AG04449 (cell line): ENCODE results near the gene HIBCH.

Experiments used
- CTCF ChIA-PET: fragments of 350-600 bp; formaldehyde crosslinking; extraction: SDS; loops from one replicate; lab custom pipeline; 2021; ENCODE audit warnings: antibody characterized with exemption; lab: Yijun Ruan, JAX
- POLR2A ChIA-PET: fragments of 400-600, 350-600 bp; formaldehyde crosslinking; extraction: SDS; loops from one replicate; lab custom pipeline; 2020; ENCODE audit warnings: antibody characterized with exemption, inconsistent platforms; lab: Yijun Ruan, JAX
- DNase-seq: peaks from one replicate; pipeline ENCODE4 v3.0.0-alpha.2; 2010; ENCODE audit warnings: low read depth, low spot score
- H3K4me3 ChIP-seq: 2 replicates; pipeline ENCODE4 v1.5.1; 2011; ENCODE audit warnings: low read depth, mild to moderate bottlenecking, control low read depth, low read length
- CTCF ChIP-seq: IDR thresholded peaks from one replicate; pipeline ENCODE4 v1.5.1; 2011; ENCODE audit warnings: mild to moderate bottlenecking, moderate library complexity, low read length, control low read depth, inconsistent platforms; ENCODE audit not compliant: insufficient read depth; ENCODE audit errors: missing control alignments

Gene HIBCH

DNA sequence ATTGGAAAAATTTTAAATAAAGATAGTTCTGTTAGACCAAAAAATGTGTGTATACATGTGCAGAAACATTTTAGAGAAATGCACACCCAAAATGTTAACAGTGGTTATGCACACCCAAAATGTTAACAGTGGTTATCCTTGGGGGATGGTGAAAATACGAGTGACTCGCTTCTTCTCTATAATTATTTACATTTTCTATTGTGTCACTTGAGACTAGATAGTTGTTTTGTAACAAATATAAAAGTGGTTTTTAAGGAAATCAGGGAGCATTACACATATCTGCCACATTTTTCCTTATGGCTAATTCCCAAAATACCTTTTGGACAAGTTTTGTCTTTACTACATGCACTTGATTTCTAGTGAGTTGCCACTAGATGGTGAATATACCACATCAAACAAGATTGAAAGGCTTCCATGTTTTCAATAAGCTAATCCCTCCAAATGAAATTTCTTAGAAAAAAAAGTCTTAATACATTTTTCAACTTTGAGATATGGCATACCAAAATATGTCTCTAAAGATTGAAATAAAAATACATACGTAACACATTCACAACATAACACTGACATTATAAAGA, 9.0 kb upstream of the HIBCH start:
- no peak for TF ChIP-seq CTCF
- ChIA-PET POLR2A (no interaction called here), CTCF (interaction anchor here (1.5 to 4.9 kb wide), 3 partner anchors 9 to 184 kb away, joined by 4 to 28 read pairs (median 6); partner anchors contain the start of gene HIBCH)
- no peak for DNase-seq
- H3K4me3 ChIP-seq: no peak overlapping the region

GRCh38 chr2:190327867-190328572, 8.4 kb upstream of the HIBCH start:
- TF ChIP-seq CTCF: no peak
- ChIA-PET CTCF (interaction anchor here (1.5 to 2.2 kb wide), 2 partner anchors 17 to 184 kb away, joined by 4 to 6 read pairs; no protein-coding TSS in a partner anchor), POLR2A (no interaction called here)
- DNase-seq: no peak
- H3K4me3 ChIP-seq: no peak overlapping the region

GRCh38 chr2:190325588-190325987, 6.0 kb upstream of the HIBCH start:
- no peak for DNase-seq
- ChIA-PET CTCF (interaction anchor here (1.7 kb wide), 1 partner anchor 19 kb away, joined by 3 read pairs; no protein-coding TSS in a partner anchor), POLR2A (no interaction called here)
- H3K4me3 ChIP-seq: no peak overlapping the region
- no peak for TF ChIP-seq CTCF

- ChIA-PET CTCF (interaction anchor here (0.6 kb wide), 1 partner anchor 46 kb away, joined by 3 read pairs; no protein-coding TSS in a partner anchor), POLR2A (no interaction called here)
- H3K4me3 ChIP-seq: no peak overlapping the region
- TF ChIP-seq CTCF: no peak
- no peak for DNase-seq
Observed at GRCh38 chr2:190323406-190323805, 3.8 kb upstream of the HIBCH start.

GRCh38 chr2:190320696-190321095, 1.1 kb upstream of the HIBCH start:
- no peak for TF ChIP-seq CTCF
- no peak for DNase-seq
- no peak overlapping the region for H3K4me3 ChIP-seq
- ChIA-PET CTCF (interaction anchor here (0.7 to 3.6 kb wide), 16 partner anchors 8 to 237 kb away, joined by 3 to 28 read pairs (median 3); partner anchors contain the start of gene INPP1), POLR2A (no interaction called here)

DNA sequence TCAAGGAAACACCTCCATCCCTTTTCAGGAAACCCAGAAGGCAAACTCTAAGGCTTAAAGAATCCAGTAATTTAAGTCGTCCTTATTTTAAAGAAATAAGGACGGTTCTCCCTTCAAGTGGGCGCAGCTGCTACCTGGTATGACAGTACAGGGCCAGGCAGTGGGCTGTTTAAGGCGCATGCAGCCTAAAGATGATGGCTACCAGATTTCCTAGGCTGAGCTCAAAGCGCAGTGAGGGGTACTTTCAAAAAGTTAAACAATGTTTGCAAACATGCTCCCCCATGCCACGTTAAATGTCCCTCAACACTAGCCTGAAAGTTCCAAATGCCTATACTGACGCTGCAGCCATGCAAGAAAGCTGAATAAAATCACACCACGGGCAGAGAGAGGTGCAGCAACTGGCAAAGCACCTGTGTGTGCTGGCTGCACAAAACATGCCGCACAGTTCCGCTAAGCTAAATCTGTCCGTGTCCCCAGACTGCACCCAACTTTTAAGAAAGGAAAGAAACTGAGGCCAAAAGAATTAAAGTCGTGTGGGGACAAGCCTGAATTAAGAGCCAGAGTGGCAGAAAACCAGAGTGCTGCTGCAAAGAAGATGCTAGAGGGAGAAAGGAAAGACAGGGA, 583 bp downstream of the HIBCH start:
- ChIA-PET POLR2A (no interaction called here), CTCF (interaction anchor here (0.6 to 3.6 kb wide), 14 partner anchors 9 to 556 kb away, joined by 3 to 28 read pairs (median 4); partner anchors contain the start of genes INPP1 and OSGEPL1)
- DNase-seq: no peak
- H3K4me3 ChIP-seq: peak overlapping the region; percentile 78
- TF ChIP-seq CTCF: no peak
